ENCODE results near the gene BCAS3.

DNA sequence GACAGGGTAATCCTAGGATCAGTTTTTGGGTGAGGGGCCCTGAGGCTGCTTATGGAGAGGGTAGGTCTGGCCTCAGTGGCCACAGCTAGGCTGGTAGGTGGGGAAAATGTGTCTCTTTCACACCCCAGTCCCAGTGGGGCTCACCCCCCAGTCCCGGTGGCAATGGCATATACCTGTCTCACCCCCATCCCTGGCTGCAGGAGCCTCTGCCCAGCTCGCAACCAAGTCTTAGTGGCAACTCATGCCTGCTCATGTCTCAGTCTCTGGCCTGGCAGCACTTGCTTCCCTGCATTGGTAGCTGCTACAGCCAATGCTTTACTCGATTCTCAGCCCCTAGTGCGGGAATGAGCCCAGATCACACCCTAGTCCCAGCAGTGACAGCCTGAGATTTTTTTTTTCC lies 221.5 kb downstream of the BCAS3 start:
- TF ChIP-seq, protein P1, sequence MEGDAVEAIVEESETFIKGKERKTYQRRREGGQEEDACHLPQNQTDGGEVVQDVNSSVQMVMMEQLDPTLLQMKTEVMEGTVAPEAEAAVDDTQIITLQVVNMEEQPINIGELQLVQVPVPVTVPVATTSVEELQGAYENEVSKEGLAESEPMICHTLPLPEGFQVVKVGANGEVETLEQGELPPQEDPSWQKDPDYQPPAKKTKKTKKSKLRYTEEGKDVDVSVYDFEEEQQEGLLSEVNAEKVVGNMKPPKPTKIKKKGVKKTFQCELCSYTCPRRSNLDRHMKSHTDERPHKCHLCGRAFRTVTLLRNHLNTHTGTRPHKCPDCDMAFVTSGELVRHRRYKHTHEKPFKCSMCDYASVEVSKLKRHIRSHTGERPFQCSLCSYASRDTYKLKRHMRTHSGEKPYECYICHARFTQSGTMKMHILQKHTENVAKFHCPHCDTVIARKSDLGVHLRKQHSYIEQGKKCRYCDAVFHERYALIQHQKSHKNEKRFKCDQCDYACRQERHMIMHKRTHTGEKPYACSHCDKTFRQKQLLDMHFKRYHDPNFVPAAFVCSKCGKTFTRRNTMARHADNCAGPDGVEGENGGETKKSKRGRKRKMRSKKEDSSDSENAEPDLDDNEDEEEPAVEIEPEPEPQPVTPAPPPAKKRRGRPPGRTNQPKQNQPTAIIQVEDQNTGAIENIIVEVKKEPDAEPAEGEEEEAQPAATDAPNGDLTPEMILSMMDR (conservative IDR thresholded peaks at IDR 0.05; ENCODE audit: low read depth, low read length), result no peak
- no peak for TF ChIP-seq EZH2 (IDR thresholded peaks at IDR 0.05; ENCODE audit: borderline replicate concordance, low read depth, low read length, poor library complexity, severe bottlenecking)

All from A673 (cell line).